Upper lobe of left lung (tissue), 6 donors: Measurements from ENCODE around the gene C17orf50. TPM values are rescaled to one million over a fixed set of nuclear protein-coding genes. Genes with fewer than 3 reads are reported as not detected.
"Not testable (repeated sequence)": the region's sequence is repeated elsewhere in the genome, so short reads cannot be mapped to it uniquely, and the experiment has no call there.

ENCODE experiments used
- ATAC-seq, 2 donors: fragments of 200-7000 bp; cut with Tn5 transposase; one replicate each; pipeline ENCODE4 v1.9.1; 2022; ENCODE audit warnings: mild to moderate bottlenecking in 2 of 2, moderate library complexity in 2 of 2; ENCODE audit not compliant: low FRiP score in 2 of 2
- DNase-seq, 2 donors: peaks; one replicate each; pipeline ENCODE4 v3.0.0-alpha.2; 2019 to 2020
- H3K27ac ChIP-seq, 4 donors: fragments of 200-600 bp; sonication (generic); one replicate each; pipeline ENCODE4 v1.5.1; 2016 to 2019
- H3K27me3 ChIP-seq, 4 donors: fragments of 200-600 bp; sonication (generic); one replicate each; pipeline ENCODE4 v1.5.1; 2017 to 2019
- H3K36me3 ChIP-seq, 4 donors: fragments of 200-600 bp; sonication (generic); one replicate each; pipeline ENCODE4 v1.5.1; 2016 to 2019
- H3K4me1 ChIP-seq, 4 donors: fragments of 200-600 bp; sonication (generic); one replicate each; pipeline ENCODE4 v1.5.1; 2018 to 2019
- H3K4me3 ChIP-seq, 4 donors: fragments of 200-600 bp; sonication (generic); one replicate each; pipeline ENCODE4 v1.5.1; 2017 to 2019; ENCODE audit warnings: mild to moderate bottlenecking in 2 of 4, moderate library complexity in 1 of 4
- H3K9me3 ChIP-seq, 4 donors: fragments of 200-600 bp; sonication (generic); one replicate each; pipeline ENCODE4 v1.5.1; 2018 to 2019
- EP300 ChIP-seq, 4 donors: sonication (generic); formaldehyde crosslinking; IDR thresholded peaks; one replicate each; pipeline ENCODE4 v1.5.1; 2017; ENCODE audit warnings: antibody characterized with exemption in 4 of 4, control low read depth in 2 of 4
- POLR2A ChIP-seq, 4 donors: fragments of 450-650 bp; IDR thresholded peaks; one replicate each; pipeline ENCODE4 v1.5.1; 2016 to 2017; ENCODE audit warnings: antibody characterized with exemption in 4 of 4, mild to moderate bottlenecking in 2 of 4
- POLR2AphosphoS5 ChIP-seq, 2 donors: sonication (generic); formaldehyde crosslinking; IDR thresholded peaks; one replicate each; pipeline ENCODE4 v1.5.1; 2017; ENCODE audit warnings: antibody characterized with exemption in 2 of 2
- WGBS, 2 donors: methylation state at CpG; one replicate each; pipeline ENCODE4 v1.1.5; 2017 to 2018; 5-methylcytosine and 5-hydroxymethylcytosine counted together
- total RNA-seq, 6 donors: library from RNA; depleted of rRNA in 4 of 6; stranded (reverse); fragments of >200 nt in 4 of 6; gene quantifications; one replicate each; pipeline versions ENCODE4 v1.1.0 to v1.2.1, GENCODE V29; 2016 to 2021
- TF ChIP-seq, protein P1 (sequence below), 6 experiments: fragments of 450-650 bp in 4 of 6; fragments of 200-600 bp in 2 of 6; sonication (generic) in 2 of 6; IDR thresholded peaks; one replicate each; pipeline ENCODE4 v1.5.1; 2016 to 2019; ENCODE audit warnings: antibody characterized with exemption in 6 of 6
- donor health status: DM: no; HTN: no; CAD: no; lungs with moderate emphysema.
- donor health status: DM: no; HTN: yes; CAD: no; lungs with severe emphysema.

The C17orf50 gene
- total RNA-seq, 6 donors from 2014 or later, result 0.46 to 1.1 TPM; not detected in 4

DNA sequence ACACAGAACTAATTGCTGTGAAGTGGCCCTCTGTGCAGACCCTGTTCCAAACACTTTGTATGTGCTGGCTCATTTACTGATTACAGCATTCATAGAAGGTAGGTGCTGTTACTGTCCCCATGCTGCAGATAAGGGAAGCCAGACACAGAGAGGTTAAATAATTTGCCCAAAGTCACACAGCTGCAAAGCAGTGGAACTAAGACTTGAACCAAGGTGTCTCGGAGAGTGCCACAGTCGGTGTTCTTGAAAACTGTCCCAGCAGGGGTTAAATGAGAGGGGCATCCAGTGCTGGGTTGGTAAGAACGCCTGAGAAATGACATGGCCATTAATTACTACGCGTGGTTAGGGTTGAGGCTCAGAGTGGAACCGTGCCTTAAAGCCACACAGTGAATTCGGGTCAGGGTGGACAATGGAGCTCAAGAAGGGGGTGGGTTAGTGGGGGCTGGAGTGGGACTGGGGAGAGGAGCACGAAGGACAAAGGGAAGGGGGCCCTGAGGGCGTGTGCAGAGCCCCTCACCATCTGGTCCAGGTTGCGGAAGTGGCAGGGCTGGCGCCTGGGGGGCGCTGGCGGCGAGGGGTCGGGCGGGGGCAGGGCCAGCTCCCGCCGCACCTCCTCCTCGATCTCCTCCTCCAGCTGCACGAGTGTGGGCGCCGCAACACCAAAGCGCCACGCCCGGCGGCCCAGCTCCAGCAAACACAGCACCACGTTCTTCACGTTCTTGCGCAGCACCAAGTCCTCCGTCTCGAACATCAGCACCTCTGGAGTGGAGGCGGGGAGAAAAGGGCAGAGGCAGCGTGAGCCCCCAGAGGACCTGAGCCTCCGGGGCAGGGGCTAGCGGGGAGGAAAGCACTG is 10.9 kb upstream of the C17orf50 start:
- TF ChIP-seq POLR2A (IDR thresholded peaks at IDR 0.05) (no peak), EP300 (IDR thresholded peaks at IDR 0.05) (no peak), POLR2AphosphoS5 (IDR thresholded peaks at IDR 0.05) (no peak)

DNA sequence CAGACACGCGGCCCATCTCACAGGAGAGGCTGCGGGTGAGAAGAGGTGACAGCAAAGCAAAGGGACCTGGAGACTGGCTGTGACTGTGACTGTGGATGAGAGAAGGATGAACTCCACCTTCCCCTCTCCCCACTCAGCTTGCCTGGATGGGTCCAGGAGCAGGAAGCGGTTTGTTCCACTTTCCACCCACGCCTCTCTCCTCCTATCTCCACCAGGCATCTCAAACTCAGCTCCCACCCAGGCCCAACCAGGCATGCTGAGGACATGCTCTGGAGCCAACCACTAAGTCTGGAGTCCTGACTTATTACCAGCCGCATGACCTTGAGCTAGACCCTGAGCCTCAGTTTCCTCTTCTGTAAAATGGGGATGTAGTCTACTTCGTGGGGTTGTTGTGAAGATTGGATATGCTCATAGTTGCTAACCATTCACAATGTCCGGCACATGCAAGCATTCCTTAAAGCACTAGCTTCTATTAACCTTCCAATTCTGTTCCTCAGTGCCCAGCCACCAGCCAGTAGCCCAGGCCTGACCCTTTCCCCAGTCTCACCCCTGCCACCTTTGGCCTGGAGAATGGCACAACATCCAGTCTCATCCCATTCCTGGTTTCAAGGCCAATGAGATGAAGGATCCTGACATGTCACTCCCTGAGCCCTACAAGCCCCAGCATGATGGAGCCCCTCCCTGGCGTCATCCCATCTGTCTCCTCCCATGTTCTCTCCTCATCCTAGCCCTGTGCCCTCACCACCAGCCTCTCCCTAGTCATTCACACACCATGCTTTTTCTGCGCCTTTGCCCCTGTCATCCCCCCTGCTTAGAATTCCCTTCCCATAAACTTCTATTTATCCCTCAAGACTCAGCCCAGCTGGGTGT is 9.9 kb upstream of the C17orf50 start:
- 78 to 79% methylated on average over 9 to 10 of the region's 10 CpGs for WGBS, 2 donors
- H3K27me3 ChIP-seq, result peaks cover 0 to 19% (median 6%) of the 10 kb centered on the region in 4 donors
- H3K4me1 ChIP-seq, result peaks cover 4 to 22% (median 14%) of the 10 kb centered on the region in 4 donors
- no peak for DNase-seq
- H3K36me3 ChIP-seq, result no peaks in the 10 kb centered on the region
- H3K4me3 ChIP-seq, result no peak overlapping the region
- no peaks in the 10 kb centered on the region for H3K9me3 ChIP-seq
- H3K27ac ChIP-seq, result no peak overlapping the region
- TF ChIP-seq POLR2A (IDR thresholded peaks at IDR 0.05), result no peak
- TF ChIP-seq EP300 (IDR thresholded peaks at IDR 0.05), result no peak
- TF ChIP-seq POLR2AphosphoS5 (IDR thresholded peaks at IDR 0.05), result no peak
- TF ChIP-seq, protein P1, sequence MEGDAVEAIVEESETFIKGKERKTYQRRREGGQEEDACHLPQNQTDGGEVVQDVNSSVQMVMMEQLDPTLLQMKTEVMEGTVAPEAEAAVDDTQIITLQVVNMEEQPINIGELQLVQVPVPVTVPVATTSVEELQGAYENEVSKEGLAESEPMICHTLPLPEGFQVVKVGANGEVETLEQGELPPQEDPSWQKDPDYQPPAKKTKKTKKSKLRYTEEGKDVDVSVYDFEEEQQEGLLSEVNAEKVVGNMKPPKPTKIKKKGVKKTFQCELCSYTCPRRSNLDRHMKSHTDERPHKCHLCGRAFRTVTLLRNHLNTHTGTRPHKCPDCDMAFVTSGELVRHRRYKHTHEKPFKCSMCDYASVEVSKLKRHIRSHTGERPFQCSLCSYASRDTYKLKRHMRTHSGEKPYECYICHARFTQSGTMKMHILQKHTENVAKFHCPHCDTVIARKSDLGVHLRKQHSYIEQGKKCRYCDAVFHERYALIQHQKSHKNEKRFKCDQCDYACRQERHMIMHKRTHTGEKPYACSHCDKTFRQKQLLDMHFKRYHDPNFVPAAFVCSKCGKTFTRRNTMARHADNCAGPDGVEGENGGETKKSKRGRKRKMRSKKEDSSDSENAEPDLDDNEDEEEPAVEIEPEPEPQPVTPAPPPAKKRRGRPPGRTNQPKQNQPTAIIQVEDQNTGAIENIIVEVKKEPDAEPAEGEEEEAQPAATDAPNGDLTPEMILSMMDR (IDR thresholded peaks at IDR 0.05), result no peak
- ATAC-seq, result no peak

More for the DNA sequence above, 10.9 kb upstream of the C17orf50 start:
- DNase-seq, result peak in 1 of 2 donors; percentile 85
- Histone ChIP-seq H3K27me3 (peaks cover 0 to 19% (median 6%) of the 10 kb centered on the region in 4 donors), H3K36me3 (no peaks in the 10 kb centered on the region), H3K4me3 (peak overlapping the region in 2 of 4 donors; percentile 10 to 13), H3K4me1 (peaks cover 4 to 22% (median 14%) of the 10 kb centered on the region in 4 donors), H3K27ac (no peak overlapping the region), H3K9me3 (no peaks in the 10 kb centered on the region)
- 6 to 17% methylated on average over 10 to 29 of the region's 35 CpGs for WGBS, 2 donors
- no peak for ATAC-seq

DNA sequence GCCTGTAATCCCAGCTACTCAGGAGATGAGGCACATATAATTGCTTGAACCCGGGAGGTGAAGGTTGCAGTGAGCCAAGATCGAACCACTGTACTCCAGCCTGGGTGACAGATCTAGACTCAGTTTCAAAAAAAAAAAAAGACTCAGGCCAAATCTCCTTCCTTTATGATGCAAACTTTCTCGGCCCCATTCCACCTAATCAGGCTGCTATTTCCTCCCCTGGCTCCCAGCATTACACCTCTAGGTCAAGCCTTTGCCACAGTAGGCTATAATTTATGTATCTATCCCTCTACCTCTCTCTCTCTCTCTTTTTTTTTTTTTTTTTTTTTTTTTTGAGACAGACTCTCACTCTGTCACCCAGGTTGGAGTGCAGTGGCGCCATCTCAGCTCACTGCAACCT is 9.1 kb upstream of the C17orf50 start:
- Histone ChIP-seq H3K27me3 (peaks cover 0 to 19% (median 6%) of the 10 kb centered on the region in 4 donors), H3K4me1 (peaks cover 4 to 22% (median 14%) of the 10 kb centered on the region in 4 donors)
- WGBS, 2 donors, result 80 to 84% methylated on average over 4 of the region's 4 CpGs
- ATAC-seq, DNase-seq, H3K36me3 ChIP-seq, H3K9me3 ChIP-seq, H3K4me3 ChIP-seq, H3K27ac ChIP-seq: not testable (repeated sequence)

DNA sequence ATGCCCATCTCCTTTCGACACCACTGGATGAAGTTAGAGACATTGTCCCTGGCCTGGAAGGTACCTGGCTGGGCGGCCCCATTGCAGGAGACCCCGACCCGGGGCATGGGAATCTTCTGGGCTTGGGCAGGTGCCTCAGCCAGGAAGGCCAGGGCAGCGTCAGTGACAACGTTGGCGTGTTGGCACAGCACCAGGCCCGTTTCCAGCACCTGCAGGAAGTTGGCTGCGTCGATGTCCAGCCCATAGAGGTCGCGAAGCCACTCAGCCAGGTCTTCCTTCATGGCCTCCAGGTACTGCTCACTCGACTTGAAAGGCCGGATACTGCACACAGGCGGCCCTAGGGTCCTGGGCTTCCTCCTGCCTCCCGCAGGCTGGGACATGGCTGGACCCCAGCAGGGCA is 8.2 kb upstream of the C17orf50 start:
- Histone ChIP-seq H3K27me3 (peaks cover 0 to 19% (median 6%) of the 10 kb centered on the region in 4 donors), H3K4me3 (no peak overlapping the region), H3K36me3 (no peaks in the 10 kb centered on the region), H3K9me3 (no peaks in the 10 kb centered on the region), H3K27ac (peak overlapping the region in 1 of 4 donors; percentile 26), H3K4me1 (peaks cover 4 to 18% (median 13%) of the 10 kb centered on the region in 4 donors)
- 65% methylated on average over 8 of the region's 16 CpGs; no CpG with 5 or more reads in 1 of the 2 donors for WGBS, 2 donors
- no peak for ATAC-seq
- TF ChIP-seq EP300 (IDR thresholded peaks at IDR 0.05) (no peak), POLR2A (IDR thresholded peaks at IDR 0.05) (no peak)
- TF ChIP-seq, protein P1 (IDR thresholded peaks at IDR 0.05), result no peak
- DNase-seq, result peak in 1 of 2 donors; percentile 41

DNA sequence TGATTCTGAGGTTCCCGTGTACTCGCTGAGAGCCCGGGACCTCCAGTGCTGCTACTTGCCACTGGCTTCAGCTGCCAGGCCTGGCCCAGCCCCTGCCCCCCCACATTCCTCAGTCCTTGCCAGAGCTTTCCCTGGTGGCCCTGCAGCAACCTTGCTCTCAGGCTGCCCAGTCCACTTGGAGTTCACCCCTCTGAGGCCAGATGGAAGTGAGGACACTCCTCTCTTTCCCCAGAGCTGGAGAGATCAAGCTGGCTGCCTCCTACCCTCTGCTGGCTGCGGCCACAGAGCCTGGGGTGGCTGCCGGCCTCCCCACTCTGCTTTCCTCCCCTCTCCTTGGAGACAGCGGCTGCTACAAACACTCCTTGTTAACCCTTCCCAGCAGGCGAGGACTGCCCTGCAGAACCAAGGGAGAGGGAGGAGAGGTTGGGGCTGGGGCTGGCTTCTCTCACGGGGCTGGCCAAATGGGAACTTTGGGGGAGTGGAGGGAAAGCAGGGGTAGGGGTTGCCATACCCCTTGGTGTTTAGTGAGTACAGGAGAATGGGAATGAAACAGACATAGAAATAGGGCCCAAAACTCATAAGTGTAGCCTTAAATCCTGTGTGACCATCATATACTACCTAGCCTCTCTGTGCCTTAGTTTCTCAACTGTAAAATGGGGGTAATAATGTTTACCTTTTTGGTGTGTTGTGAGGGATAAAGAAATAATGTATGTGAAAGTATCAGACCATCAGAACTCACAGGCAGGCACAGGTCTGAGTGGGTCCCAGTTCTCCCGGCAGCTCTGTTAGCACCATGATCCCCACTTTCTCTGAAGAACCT is 7.5 kb upstream of the C17orf50 start, which contains the start of gene GAS2L2:
Gene GAS2L2 (minus strand): TSS at position 295 of the 820 bp plus-strand sequence. CDS start 389 bp downstream, outside the sequence.
- no peak within 1 kb of the TSS for H3K4me3 ChIP-seq
- TF ChIP-seq, protein P1 (IDR thresholded peaks at IDR 0.05), result no peak
- peak in 1 of 4 donors; percentile 5 for TF ChIP-seq POLR2A (IDR thresholded peaks at IDR 0.05)
- TF ChIP-seq EP300 (IDR thresholded peaks at IDR 0.05), result no peak
- no peak for TF ChIP-seq POLR2AphosphoS5 (IDR thresholded peaks at IDR 0.05)
- no peaks in the 10 kb centered on the region for H3K36me3 ChIP-seq
- H3K27me3 ChIP-seq, result peaks cover 0 to 15% (median 6%) of the 10 kb centered on the region in 4 donors
- peak within 1 kb of the TSS in 1 of 4 donors; percentile 26 for H3K27ac ChIP-seq
- DNase-seq, result peak in 1 of 2 donors; percentile 34
- 35 to 40% methylated on average over 5 to 9 of the region's 9 CpGs for WGBS, 2 donors
- H3K4me1 ChIP-seq, result peaks cover 4 to 14% (median 11%) of the 10 kb centered on the region in 4 donors
- ATAC-seq, result peak in 1 of 2 donors; percentile 29
- no peaks in the 10 kb centered on the region for H3K9me3 ChIP-seq
